HUES48 (cell line): ENCODE results near the gene NBEAL2.
A peak's percentile ranks its signal among the peaks of the same experiment; 100 is the strongest.

Experiments
- H3K27ac ChIP-seq: one replicate; pipeline ENCODE4 v1.7.0; 2013; ENCODE audit warnings: low read depth, low read length, inconsistent platforms
- H3K27me3 ChIP-seq: 2 replicates; pipeline ENCODE4 v1.6.1; 2013; ENCODE audit warnings: mild to moderate bottlenecking, low read length; ENCODE audit not compliant: control insufficient read depth, insufficient read depth
- H3K36me3 ChIP-seq: 2 replicates; pipeline ENCODE4 v1.6.1; 2013; ENCODE audit warnings: low read length; ENCODE audit not compliant: control insufficient read depth, insufficient read depth
- H3K4me1 ChIP-seq: 2 replicates; pipeline ENCODE4 v1.6.1; 2013; ENCODE audit warnings: mild to moderate bottlenecking, low read length; ENCODE audit not compliant: control insufficient read depth, insufficient read depth
- H3K4me3 ChIP-seq: 2 replicates; pipeline ENCODE4 v1.5.1; 2013; ENCODE audit warnings: mild to moderate bottlenecking, low read depth, low read length
- H3K9ac ChIP-seq: 2 replicates; pipeline ENCODE4 v1.6.1; 2013; ENCODE audit warnings: mild to moderate bottlenecking, low read depth, low read length, moderate library complexity
- H3K9me3 ChIP-seq: 2 replicates; pipeline ENCODE4 v1.6.1; 2013; ENCODE audit warnings: low read length; ENCODE audit not compliant: control insufficient read depth, insufficient read depth

Gene NBEAL2

DNA sequence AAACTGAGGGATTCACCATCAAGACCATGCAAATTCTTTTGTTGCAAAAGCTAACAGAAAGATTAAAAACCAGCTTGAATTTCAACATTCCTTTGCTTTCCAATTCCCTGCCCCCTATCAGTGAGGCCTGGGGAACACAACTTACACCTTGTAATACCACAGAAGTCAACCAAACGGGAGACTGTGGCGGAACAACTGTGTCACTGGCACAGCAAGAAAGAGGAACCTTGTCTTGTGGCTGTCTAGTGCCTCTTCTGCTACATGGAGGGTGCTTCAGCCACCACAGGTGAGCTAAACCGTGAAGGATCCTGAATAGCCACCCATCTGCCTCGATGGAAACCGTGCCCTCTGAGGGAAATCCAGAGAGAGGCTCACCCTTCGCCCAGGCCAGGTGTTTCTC lies 14.3 kb upstream of the NBEAL2 start:
- Histone ChIP-seq H3K4me1 (peaks cover 11% of the 10 kb centered on the region), H3K9me3 (peaks cover 4% of the 10 kb centered on the region; the same call in 1 of the 2 replicates), H3K9ac (no peak overlapping the region), H3K4me3 (no peak overlapping the region; the same call in 1 of the 2 replicates), H3K27ac (peak overlapping the region; percentile 51), H3K36me3 (peaks cover 18% of the 10 kb centered on the region), H3K27me3 (no peaks in the 10 kb centered on the region)

DNA sequence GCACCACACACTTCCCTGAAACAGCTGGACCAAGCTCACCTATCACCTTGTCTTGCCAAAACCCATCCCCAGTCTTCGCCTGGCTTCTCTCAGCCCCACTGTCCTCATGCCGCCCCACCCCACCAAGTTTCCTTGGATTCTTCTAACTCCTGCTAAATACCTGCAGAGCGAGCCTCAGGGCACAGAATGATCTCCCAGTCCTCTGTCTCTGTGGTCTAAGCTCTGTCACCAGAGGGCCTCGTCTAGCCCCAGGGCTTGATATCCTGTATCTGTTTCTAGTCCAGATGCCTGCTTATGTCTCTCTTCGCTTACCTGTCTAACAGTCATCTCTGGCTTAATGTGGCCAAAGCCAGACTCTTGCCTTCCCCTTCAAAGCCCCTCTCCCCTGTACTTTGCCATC lies 12.7 kb upstream of the NBEAL2 start:
- Histone ChIP-seq H3K27me3 (no peaks in the 10 kb centered on the region), H3K9ac (no peak overlapping the region), H3K9me3 (peaks cover 4% of the 10 kb centered on the region; the same call in 1 of the 2 replicates), H3K36me3 (peaks cover 32% of the 10 kb centered on the region), H3K4me1 (0 out of 2 replicates have a peak, but pooled peaks cover 4% of the 10 kb centered on the region), H3K4me3 (no peak overlapping the region), H3K27ac (no peak overlapping the region)

DNA sequence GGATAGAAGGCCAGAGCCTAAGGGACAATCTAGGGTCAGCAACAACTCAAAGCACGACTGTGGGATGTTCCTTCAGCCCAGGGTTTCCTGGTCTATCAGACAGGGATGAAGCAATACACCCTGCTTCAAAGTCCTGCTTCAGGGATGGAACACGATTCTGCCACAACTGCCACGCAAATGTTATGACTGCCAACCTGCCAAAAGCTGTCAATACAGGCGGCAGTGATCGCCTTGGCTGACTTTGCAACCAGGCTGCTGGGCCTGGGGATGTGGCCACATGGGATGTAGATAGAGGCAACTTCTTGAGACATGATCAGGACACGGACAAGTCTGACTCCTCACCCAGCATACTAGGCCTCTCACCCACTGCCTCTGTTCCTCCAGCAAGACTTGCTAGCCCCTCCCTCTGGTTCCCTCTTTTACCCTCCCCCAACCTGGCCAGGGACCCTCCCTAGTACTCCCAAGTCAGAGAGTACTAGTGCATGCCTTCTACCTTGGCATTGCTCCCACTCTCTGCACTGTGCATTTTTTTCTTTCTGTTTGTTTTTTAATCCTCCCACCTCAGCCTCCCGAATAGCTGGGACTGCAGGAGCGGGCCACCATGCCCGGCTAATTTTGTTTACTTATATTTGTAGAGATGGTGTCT lies 10.6 kb upstream of the NBEAL2 start:
- Histone ChIP-seq H3K9me3 (no peaks in the 10 kb centered on the region), H3K36me3 (peaks cover 28% of the 10 kb centered on the region), H3K4me3 (no peak overlapping the region), H3K4me1 (0 out of 2 replicates have a peak, but pooled peaks cover 4% of the 10 kb centered on the region), H3K9ac (no peak overlapping the region), H3K27me3 (no peaks in the 10 kb centered on the region), H3K27ac (no peak overlapping the region)

DNA sequence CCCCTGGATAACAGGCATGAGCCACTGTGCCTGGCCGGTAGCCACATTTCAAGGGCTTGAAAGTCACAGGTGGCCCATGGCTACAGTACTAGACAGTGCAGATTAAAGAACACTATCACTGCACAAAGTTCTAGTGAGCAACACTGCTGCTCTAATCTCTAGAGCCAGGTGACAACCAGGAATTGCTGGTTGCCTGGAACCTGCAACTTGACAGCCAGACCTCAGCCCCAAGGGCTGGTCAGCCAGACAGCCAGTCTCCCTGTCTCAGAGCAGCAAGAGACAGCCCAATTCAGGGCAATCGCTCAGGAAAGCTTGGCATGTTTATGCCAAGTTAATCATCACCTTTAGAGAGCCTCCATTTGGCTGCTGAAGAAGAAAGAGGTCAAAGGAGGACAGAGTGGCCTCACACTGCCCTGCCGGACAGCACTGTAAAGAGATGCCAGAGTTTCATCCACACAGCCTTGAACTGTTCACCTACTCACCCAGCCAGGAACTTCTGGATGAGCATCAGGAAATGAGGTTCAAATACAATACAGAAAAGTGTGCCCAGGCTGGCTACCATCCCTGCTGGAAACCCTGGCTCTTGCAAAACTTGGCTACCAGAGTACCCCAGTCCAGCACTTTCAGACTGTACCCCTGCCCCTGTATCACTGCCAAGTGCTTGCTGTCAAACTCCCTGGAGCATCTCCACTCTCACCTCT lies 8.9 kb upstream of the NBEAL2 start:
- no peaks in the 10 kb centered on the region for H3K9me3 ChIP-seq
- H3K27ac ChIP-seq = no peak overlapping the region
- H3K36me3 ChIP-seq = peaks cover 30% of the 10 kb centered on the region
- H3K4me3 ChIP-seq = no peak overlapping the region
- H3K27me3 ChIP-seq = no peaks in the 10 kb centered on the region
- H3K4me1 ChIP-seq = no peaks in the 10 kb centered on the region
- H3K9ac ChIP-seq = no peak overlapping the region

DNA sequence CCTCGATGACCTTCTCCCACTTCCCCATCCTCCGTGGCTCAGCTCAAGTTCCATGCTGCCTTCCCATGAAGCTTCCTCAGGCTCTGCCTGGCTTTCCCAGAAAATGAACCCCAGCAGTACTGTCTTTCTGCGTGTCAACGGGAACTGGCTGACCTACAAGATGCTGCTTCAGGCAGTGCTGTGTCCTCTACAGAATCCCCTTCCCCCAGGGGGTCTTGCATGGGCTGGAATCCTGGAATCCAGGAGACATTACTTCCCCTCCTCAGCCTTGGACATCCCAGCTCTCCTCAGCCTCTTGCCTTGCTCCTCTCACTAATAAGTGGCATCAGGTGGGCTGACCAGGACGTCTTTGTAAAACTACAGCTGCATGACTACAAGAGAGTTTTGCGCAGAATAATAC lies 8.3 kb upstream of the NBEAL2 start:
- Histone ChIP-seq H3K36me3 (peaks cover 24% of the 10 kb centered on the region), H3K27me3 (no peaks in the 10 kb centered on the region), H3K9ac (no peak overlapping the region), H3K4me1 (no peaks in the 10 kb centered on the region), H3K9me3 (no peaks in the 10 kb centered on the region), H3K27ac (no peak overlapping the region), H3K4me3 (no peak overlapping the region)

DNA sequence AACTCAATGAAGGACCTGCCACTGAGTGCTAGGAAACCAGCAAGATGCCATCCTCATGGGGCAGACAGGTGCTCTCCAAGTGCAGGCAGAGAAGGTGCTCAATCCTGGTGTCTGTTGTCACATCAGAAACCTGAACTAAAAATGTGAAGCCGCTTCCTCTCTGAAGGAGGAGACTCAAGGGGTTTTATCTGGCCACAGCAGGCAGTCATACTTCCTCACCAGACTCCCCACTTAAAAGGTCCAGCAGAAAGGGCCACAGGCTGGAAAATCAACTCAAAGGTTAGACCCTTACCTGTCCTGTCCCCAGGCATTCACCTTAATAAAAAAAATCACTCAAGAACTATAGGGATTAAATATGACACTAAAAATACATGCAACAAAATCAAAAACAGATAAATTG lies 7.7 kb upstream of the NBEAL2 start:
- Histone ChIP-seq H3K9ac (no peak overlapping the region), H3K4me3 (no peak overlapping the region), H3K27me3 (no peaks in the 10 kb centered on the region), H3K36me3 (peaks cover 24% of the 10 kb centered on the region), H3K9me3 (no peaks in the 10 kb centered on the region), H3K27ac (no peak overlapping the region), H3K4me1 (no peaks in the 10 kb centered on the region)

DNA sequence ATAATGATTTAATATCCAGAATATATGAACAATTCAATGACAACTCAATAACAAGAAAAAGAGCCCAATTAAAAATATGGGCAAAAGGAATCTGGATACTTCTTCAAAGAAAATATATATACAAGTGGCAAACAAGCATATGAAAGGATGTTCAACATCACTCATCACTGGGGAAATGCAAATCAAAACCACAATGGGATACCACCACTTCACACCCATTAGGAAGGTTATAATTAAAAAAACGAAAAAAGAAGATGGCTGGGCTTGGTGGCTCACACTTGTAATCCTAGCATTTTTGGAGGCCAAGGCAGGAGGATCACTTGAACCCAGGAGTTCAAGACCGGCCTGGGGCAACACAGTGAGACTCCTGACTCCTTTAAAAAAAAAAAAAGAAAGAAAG lies 7.1 kb upstream of the NBEAL2 start:
- H3K9me3 ChIP-seq = no peaks in the 10 kb centered on the region
- H3K9ac ChIP-seq = no peak overlapping the region
- no peaks in the 10 kb centered on the region; the same call in 1 of the 2 replicates for H3K4me1 ChIP-seq
- no peak overlapping the region for H3K4me3 ChIP-seq
- no peak overlapping the region for H3K27ac ChIP-seq
- H3K36me3 ChIP-seq = peaks cover 24% of the 10 kb centered on the region
- H3K27me3 ChIP-seq = no peaks in the 10 kb centered on the region

DNA sequence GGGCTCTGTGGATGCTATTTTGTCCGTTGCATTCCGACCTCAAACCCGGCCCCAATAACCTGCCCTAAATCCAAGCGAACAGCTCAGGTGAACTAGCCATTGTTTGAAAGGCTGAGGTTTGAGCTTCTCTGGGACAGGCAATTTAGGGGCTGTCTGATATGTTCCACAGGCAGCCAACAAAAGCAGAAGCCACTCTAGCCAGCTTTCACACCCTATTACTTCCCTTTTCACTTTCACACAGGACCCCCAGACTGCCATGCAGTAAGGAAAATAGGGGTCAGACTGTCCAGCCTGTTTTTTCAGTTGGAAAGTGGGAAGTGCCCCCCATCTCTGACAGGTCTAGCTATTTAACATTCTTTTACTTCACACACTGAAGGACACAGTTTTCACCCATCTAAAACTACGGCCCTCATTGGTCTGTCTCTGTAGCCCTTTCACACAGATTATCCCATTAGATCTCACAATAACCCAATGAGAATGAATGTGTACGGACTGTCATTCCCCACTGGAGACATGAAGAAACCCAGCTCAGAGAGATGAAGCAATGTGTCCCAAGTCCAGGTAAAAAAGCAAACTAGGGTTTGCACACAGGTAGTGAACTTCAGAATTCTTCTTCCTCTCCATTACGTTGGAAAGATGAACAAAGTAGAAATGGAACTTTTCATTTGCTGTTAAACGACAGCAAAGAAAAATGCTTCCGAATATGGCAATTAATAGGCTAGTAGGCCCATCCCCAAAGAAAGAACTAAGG lies 4.9 kb upstream of the NBEAL2 start:
- H3K27ac ChIP-seq = no peak overlapping the region
- H3K9me3 ChIP-seq = no peaks in the 10 kb centered on the region
- peaks cover 24% of the 10 kb centered on the region for H3K36me3 ChIP-seq
- no peaks in the 10 kb centered on the region; the same call in 1 of the 2 replicates for H3K4me1 ChIP-seq
- no peaks in the 10 kb centered on the region for H3K27me3 ChIP-seq
- no peak overlapping the region for H3K4me3 ChIP-seq
- H3K9ac ChIP-seq = no peak overlapping the region

DNA sequence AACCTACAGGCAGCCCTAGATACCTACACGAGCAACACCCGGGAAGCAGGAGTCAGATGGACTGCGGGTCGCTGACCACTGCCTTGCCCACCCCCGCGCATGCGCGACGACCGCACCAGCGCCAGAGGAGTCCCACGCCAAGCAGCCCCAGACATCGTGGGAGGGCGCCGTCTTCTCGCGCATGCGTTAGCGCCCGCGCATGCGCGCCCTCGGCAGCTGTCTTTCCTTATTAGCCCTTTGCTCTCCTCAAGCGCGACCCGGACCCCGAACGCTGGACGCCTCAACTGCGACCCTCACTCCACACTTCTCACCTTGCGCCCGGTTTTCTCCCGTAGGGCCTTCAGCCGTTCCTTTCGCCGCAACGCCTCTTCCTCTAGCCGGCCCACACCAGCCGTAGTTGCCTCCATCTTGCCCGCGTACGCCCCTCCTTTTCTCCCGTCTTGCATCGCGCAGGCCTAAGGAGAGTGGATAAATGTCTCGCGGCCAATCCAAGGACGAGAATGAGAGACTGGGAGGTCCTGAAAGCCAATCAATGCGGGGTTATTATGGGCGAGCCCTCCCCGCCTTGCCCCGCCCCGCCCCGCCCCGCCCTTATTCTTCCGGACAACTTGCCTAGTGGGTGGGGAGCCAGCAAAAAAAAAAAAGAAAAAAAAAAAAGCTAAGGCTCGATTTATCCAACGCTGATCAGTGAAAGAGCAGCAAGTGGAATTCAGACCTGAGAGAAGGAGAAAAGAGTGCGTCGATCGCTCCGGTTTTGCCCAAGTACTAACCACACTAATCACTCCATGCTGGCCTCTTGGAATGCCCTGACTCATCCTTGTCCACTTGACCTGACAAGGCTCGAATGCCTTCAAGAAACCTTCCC lies 2.9 kb upstream of the NBEAL2 start, which contains the start of gene CCDC12:
CCDC12 (minus strand) TSS at position 420 of the 865 bp plus-strand sequence; CDS start at position 407, 13 bp downstream.
- H3K36me3 ChIP-seq = peaks cover 13% of the 10 kb centered on the region; the same call in 1 of the 2 replicates
- peak within 1 kb of the TSS; percentile 83 for H3K27ac ChIP-seq
- peak within 1 kb of the TSS; percentile 93 for H3K9ac ChIP-seq
- H3K4me1 ChIP-seq = peaks cover 9% of the 10 kb centered on the region
- no peaks in the 10 kb centered on the region for H3K9me3 ChIP-seq
- H3K4me3 ChIP-seq = peak within 1 kb of the TSS; percentile 89
- peaks cover 4% of the 10 kb centered on the region; the same call in 1 of the 2 replicates for H3K27me3 ChIP-seq

DNA sequence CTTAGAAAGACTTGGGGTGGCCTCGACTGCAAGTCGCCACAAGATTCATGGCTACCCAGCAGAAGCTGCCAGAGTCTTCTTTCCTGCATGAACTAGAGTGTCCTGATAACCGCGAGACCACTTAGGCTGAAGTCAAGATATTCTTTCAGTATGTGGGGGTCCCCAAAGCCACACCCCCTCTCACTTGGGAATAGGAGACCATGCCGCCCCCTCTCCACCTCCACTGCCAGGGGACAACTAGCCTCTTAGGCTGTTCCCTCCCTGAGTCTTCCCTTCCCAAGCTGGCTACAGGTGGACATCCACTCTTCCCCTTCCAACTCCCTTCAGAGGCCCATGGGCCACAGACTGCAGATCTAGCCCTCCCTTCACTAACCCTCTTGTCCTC lies 1.7 kb upstream of the NBEAL2 start:
- peaks cover 19% of the 10 kb centered on the region for H3K4me1 ChIP-seq
- H3K27me3 ChIP-seq = peaks cover 4% of the 10 kb centered on the region; the same call in 1 of the 2 replicates
- no peaks in the 10 kb centered on the region for H3K9me3 ChIP-seq
- H3K4me3 ChIP-seq = no peak overlapping the region
- peaks cover 11% of the 10 kb centered on the region; the same call in 1 of the 2 replicates for H3K36me3 ChIP-seq
- H3K9ac ChIP-seq = no peak overlapping the region
- no peak overlapping the region for H3K27ac ChIP-seq
